ENCODE results near the gene ASCC3.

- TF ChIP-seq CTCF (conservative IDR thresholded peaks at IDR 0.05; ENCODE audit: low read depth, low read length) (peak; percentile 77), EZH2 (IDR thresholded peaks at IDR 0.05; ENCODE audit: borderline replicate concordance, low read depth, low read length, poor library complexity, severe bottlenecking) (no peak)
Measured at GRCh38 chr6:100460650-100461204, 420.4 kb downstream of the ASCC3 start.
